HG03159 (cell line): ENCODE measurements around the gene VSIR.
A peak's percentile ranks its signal among the peaks of the same experiment; 100 is the strongest.

Experiments used
- ATAC-seq: cut with Tn5 transposase; IDR thresholded peaks from one replicate; pipeline ENCODE4 v1.9.1; 2021; ENCODE audit warnings: mild to moderate bottlenecking, moderate library complexity; ENCODE audit not compliant: unreplicated experiment

The VSIR gene

DNA sequence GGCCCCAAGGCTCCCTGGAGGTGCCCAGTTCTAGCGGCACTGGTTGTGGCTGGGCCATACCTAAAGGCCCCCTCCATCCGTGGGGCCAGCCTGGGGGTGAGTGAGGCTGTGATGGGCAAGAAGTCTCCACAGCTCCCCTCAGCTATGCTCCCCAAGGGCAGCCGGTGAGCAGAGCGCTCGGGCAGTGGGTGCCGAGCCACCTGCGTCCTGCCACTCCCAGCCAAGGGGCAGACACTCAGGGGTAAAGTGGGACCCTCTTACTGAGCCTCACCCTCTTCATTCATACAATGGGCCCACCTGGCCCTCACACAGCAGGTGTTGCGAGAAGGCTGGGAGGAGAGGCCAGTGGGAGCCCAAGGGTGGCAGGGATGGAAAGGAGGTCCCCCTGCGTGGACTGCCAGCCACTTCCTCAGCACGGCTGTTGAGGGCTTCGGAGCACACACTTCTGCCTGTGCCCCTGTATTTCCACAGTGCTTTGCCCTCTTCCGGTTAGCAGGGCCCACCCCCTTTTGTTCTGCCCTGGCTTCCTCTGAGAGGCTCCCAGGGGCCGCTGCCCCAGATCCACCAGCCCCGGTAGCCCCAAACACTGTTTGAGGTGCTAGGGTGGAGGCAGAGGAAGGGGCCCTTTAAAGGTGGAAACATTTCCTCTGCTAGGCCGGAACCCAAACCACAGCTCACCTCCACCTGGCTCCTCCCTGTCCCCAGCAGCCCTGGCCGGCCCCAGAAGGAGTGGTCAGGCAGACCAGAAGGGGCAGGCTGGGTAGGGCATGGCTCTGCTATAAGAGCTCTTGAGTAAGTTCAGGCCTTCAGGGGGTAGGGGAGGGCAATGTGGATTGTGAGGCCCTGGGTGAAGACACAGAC lies 37.4 kb downstream of the VSIR start:
- ATAC-seq = no peak

DNA sequence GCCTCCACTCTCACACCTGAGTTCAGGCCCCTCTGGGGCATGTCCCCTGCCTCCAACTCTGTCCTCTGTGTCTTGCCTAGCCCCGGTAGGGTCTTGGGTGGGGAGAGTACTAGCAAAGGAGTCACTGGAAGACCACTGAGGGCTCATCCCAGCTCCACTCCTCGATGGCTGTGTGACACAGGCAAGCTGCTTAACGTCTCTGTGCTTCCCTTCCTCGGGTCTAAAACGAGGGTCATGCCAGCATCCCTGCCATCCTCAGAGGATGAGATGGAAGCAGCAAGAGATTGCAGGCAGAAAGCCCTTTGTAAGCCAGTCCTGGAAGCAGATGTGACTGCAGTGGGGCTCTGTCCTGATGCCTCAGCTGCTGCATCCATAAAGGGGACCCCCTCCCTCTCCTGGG lies 38.5 kb downstream of the VSIR start:
- no peak for ATAC-seq

DNA sequence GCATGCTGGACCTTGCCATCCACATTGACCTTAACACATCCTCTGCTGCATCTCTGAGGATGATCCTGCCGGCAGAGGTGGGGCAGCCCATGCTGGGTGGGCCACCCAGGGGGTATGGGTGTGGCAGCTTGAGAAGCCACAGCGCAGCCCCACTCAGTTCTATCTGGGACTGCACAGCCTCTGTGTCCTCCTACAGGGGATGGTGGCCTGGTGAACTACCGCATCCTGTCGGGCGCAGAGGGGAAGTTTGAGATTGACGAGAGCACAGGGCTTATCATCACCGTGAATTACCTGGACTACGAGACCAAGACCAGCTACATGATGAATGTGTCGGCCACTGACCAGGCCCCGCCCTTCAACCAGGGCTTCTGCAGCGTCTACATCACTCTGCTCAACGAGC lies 41.5 kb downstream of the VSIR start:
- no peak for ATAC-seq

DNA sequence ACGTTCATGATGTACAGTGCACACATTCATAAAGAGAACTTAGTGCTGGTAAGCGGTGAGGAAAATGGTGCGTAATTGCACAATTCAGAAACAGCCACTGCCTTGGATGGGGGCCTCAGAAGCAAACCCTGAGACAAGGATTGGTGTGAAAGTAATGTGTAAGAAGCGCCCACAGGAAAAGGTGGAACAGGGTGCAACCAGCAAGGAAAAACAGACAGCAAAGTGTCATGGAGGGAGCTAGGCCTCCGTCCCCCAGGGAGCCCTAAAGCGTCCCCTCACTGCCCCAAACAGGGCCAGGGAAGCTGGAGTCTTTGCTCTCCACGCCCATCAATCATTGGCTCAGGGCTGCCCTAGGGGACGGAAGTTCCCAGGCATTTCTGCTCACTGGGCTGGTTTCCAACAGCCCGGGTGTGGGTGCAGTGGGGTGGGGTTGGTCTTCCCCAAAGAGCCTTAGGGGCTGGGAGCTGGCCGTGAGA lies 44.1 kb downstream of the VSIR start:
- ATAC-seq = no peak

DNA sequence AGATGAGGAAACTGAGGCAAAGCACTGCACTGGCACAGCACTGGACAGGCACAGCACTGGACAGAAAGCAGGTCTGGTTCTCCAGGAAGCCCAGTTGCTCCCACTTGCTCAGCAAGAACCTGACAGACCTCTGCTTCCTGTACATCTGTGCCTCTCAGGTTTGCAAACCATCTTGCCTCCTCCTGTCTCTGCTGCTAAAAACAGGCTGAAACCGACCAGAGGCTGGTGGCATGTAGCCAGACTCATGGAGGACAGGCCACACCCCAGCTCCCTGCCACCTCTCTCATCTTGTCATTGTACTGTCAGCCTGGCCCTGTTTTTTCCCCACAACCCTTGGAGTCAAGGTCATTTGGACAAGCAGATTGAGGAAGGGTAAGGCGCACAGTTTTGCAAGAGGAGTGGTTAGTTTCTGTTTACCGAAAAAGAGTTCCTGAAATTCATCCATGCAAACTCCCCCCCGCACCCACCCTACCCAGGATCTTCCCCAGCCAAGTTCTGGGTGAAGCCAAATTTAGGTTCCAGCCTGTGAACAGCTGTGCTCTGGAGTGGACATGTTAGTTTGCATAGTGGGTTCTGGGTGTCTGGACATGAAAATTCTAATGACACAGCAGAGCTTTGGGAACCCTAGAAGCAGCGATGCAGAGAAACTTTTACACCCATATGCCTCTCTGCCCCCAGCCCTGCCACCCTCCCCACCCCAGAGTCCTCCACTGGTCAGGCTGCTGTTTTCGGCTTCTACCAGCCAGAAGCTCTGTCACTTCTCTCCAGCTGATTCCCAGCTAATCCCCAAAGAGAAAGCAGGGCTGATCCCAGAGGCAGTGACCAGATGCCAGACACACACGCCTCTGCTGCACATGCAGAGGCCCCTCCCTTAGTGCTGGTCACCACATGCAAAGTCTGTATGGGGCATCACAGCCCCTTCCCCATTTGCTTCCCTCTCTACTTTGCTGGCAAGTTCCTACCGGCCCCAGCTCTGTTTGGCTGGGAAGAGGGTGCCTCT lies 45.3 kb downstream of the VSIR start:
- ATAC-seq = peak; percentile 65

DNA sequence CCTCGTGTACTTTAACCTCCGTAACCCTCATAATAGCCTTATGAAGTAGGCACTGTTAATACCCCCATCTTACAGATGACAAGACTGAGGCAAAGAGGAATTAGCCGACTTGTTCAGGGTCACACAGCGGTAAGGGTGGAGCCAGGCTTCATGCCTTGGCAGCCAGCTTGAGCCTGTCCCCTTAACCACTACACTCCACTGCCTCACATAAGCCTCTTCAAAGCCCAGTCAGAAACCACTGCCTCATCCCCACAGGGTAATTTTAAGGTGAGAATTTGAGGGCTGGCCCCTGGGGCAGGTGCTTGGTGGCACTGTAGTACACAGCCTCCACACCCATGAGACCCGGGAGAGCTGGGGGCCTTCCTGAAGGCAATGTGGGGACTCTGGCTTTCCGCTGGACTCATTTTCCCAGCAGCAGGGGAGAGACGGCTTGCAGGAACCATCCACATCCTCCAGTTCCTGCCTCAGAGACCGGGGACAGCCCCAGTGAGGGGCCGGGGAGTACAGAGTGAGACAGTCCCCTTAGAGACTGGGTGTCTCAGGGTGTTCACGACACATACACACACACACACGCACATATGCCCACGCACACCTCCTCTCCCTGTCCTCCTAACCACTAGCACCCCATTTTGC lies 46.1 kb downstream of the VSIR start:
- peak; percentile 48 for ATAC-seq

DNA sequence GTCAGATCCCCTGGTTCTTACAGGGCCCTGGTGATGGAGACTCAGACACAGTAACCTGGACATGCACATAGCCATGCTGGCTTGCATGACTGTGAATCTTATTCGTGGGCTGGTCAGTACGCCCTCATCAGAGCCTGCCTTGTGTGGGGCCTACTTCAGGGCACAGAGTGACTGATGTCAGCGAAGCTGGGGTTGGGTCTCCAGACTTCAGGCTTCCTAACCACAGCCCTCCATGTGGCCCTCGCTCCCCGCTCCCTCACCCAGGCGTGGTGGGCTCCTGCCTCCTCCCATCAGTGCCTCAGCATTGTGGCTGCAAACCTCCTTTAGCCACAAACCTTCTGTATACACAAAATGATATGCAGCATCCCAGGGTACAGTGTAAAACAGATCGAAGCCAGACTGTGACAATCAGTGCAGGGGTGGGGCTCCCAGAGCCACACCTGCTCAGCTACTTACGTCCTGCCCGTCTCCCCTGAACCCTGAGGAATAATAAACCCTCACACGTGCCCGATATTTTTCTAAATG lies 46.7 kb downstream of the VSIR start:
- ATAC-seq = no peak

DNA sequence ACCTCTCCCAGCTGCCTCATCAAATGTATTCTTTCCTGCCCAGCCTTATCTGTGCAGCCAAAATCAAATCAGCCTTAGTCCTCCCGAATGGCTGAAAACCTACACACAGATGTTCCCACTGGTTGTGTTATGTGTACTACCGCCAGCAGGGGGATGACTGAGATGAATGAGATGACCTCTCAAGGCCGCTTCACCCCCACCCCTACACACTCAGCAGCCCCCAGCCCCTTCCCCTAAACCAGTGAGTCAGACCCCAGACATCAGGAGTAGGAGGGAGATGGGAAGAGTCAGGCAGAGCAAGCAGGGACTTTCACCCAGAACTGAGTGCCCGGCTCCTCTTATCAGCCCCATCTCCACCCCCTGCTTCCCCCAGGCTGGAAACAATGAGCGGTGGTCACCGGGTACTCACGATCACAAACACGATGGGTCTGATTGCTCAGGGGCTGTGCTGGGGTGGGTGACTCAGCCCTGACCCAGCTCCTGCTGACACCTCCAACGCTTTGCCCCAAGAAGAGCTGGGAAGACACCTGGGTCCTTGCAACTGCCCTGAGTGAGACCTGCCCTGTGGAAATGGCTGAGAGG lies 47.2 kb downstream of the VSIR start:
- no peak for ATAC-seq

DNA sequence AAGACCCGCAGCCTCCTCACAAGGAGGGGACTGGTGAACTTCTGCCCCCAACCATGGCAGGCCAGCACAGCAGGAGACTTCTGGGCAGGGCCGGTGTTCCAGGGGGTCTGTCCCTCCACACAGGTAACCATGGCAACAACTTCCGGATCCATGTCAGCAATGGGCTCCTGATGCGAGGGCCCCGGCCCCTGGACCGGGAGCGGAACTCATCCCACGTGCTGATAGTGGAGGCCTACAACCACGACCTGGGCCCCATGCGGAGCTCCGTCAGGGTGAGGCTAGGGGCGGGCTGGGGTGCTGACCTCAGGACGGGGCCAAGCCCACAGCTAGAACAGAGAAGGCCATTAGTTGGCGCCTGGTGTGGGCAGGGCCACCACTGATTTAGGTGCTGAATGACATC lies 48.1 kb downstream of the VSIR start:
- no peak for ATAC-seq

DNA sequence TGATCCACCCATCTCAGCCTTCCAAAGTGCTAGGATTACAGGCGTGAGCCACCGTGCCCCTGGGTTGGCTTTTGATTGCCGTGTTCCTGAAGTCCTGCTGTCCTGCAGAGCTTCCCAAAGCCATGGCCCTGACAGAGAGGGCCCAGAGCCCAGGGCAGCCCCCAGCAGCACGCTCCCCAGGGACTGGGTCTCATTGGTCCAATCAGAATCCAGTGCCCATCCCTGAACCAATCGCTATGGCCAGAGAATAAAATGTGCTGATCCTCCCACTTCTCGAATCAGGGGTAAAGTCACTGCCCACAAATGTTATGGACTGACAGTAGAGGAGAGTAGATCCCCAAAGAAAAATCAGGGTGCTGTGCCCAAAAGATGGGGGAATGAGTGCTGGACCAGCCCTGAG lies 48.8 kb downstream of the VSIR start:
- ATAC-seq = no peak

DNA sequence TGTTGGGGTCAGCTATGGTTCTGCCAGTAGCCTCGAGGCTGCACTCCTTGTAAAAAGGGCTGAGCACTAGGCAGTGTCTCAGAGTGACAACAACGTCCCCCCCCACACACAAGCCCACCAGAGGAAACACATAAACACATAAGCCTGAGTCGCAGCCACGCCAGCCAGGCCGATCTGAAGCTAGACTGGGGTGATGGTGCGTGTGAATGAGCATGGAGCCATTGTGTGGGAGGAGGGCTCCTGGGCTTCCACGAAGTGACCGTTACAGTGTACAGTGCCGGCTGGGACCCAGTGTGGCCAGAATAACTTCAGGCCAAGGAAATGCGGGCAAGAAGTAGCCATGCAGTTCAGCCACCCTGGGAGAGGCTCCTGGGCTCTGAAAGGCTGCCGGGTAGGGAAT lies 50.0 kb downstream of the VSIR start:
- no peak for ATAC-seq

DNA sequence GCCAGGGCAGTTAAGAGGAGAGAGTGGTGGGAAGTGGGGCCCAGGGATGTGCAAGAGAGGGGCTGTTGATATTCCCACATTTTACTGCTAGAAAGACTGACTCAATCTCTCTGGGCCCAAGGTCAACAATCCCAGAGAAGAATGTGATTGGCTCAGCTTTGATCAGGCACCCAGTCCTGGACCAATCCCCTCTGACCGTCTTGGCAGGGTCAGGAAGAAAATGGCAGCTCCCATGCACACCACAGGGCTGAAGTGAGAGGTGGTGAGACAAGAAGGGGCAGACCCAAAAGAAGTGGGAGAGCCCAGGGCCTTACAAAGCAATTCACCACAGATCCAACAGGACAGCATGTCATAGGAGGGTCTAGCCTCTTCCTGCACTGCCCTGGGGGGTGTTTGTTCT lies 50.5 kb downstream of the VSIR start:
- no peak for ATAC-seq

DNA sequence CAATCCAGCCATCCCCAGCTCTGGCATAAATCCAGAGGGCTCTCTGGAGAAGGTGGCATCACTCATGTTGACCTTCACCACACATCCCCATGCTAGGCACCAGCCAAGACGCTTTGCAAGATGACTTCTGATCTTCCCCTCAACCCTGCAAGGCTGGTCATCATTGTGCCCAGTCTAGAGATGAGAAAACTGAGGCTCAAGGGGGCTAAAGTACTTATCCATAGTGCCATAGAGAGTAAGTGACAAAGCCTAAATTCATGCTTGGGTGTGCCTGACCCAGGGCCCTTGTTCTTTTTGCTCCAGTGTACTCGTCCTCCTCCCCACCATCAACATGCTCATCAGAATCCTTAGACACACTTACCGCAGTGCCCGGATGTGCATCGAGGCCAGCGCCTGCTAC lies 52.0 kb downstream of the VSIR start:
- no peak for ATAC-seq

DNA sequence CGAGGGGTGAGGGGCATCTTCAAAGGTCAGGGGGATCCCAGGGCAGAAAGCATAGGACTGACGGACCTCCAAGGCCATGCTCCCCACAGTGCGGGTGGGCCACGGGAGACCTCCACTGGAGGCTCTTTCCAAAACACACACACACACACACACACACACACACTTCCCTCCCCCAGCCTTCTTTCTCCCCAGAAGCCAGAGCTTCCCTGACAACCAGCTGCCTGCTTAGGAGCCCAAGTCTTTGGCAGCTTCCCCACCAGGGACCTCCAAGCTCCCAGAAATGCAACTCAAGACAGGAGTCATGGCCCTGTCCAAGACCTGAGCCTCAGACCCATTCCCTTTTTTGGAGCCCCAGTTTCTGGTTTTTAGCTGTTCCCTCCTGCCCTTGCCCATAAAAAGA lies 53.0 kb downstream of the VSIR start:
- ATAC-seq = no peak

DNA sequence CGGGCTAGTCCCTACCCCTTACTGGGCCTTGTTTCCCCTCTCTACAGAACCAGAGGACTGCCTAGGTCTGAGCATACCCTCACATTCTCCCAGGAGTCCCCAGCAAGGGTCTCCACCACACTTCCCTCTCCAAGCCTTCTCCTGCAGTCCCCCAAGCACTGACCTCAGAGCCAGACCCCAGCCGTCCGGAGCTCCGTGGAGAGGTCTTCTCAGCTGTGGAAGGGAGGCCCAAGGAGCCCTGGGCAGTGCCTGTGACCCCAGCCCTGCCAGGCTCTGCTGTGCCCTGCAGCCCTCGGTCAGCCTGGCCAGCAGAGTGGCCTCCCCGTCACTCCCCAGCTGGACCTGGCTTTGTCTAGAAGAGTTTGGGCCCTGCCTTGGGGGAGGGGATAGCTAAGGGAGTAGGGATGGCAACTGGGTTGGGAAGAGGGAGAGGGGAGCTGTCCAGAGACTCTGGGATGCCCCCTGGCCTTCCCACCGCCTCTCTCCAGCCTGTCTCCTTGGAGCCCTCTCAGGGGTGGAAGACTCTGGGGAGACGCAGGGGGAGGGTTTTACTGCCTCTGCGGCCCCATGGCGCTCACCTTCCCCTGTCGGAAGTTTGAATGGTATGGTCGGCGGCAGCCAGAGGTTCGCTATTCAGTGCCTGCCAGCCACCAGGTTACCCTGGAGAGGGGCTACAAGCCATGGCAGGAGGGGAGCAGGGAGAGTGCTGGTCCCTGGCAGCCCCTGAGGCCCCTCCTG lies 53.7 kb downstream of the VSIR start, which contains the start of gene C10orf105:
Gene C10orf105, minus strand, starts transcription at position 315 of the 738 bp plus-strand sequence. CDS start 3,441 bp downstream, outside the sequence.
- ATAC-seq = no peak

DNA sequence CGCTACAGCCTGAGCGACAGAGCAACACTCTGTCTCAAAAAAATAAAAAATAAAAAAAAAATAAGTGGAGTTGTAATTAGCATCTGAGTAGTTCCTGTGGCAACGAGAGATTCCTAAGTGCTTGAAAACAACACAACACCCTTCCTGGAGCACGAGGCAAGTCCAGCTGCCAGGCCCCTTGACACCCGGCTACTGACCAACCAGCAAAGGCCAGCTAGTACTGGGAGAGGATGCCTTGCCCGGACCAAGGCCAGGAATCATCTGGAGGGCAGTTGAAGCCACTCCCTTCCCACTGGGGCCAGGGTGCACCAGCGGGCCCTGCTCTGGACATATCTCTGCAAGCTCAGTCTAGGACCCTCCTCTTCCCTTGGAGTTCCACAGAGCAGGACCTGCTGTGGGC lies 54.3 kb downstream of the VSIR start:
- no peak for ATAC-seq

DNA sequence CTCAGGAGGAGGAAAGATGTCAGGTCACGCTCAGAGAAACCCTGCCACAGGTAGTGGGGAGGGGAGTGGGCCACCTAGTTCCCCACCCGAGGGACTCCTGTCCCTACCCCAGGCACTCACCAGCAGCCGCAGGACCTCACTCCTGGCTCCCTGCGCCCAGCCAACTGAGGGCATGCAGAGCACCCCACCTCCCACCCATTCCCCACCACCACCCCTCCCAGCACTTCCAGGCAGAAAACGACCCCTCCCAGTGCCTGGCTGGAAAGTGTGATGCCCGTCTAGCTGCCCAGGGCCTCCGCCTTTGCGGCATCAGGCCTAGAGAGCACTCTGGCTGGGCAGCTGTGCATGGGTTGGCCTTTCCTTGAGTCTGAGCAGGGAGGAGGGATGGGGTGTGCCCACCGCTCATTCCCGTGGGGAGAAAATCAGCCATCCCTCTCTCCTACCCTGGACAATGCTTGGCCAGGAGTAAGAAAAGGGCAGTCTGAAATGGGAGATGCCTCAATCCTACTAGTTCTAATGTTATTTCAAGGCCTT lies 55.1 kb downstream of the VSIR start:
- ATAC-seq = no peak

DNA sequence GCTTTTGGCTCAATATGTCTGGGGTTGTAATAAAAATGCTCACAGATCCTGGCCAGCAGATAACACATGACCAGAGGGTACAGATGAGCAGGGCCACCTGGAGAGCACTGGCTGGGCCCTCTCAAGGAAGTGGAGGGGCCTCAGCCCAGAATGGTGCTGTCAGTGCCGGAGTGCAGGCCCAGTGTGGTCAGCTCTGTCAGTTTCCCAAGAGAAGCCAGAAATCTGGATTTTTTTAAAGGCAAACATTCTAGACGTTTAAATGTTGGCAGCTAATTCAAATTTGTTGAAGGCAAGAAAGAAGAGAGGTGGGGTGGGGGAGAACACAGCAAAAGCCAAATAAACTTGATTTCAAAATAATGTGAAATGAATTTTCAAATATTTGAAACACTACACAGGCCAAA lies 55.8 kb downstream of the VSIR start:
- no peak for ATAC-seq

DNA sequence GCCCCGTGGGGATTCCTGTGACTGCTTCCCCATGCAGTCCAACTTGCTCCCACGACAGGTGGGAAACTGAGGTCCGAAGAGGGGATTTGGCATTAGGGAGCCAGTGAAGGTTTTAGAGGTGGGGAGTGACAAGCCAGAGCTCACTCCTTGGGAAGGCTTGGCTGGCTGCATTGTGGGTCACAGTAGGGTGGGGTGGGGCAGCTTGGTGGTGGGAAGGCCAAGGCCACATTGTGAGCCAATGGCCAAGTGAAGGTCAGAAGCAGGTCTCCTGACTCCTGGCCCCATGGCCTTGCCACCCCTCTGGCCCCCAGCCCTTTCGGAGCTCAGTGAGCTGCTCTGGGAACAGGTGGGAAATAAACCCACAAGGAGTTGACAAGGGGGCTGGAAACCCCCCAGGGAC lies 56.3 kb downstream of the VSIR start:
- ATAC-seq = no peak

DNA sequence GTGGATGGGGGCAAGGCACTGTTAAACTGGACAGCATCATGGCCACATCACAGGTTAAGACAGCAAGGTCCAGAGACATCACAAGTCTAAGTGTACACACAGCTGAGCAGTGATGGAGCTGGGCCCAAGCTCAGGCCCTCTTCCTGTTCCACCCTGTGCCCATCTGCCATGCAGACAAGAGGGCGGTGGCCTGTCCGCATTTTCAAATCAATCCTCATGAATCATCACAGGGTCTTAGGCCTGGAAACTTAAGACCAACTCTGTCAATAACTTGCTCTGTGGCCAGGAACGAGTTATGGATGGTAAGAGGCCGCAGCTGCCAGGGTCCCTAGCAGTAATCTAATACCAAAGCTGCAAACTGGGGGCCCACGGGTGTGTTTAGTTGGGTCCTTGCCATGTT lies 56.9 kb downstream of the VSIR start:
- no peak for ATAC-seq
